Naive thymus-derived CD4-positive, alpha-beta T cell (primary cell): ENCODE measurements around the gene DLGAP5. TPM values are rescaled to one million over a fixed set of nuclear protein-coding genes. Genes with fewer than 3 reads are reported as not detected.

Experiments
- ATAC-seq: fragments of 150-1000 bp; cut with Tn5 transposase; 2 replicates; pipeline ENCODE4 v1.10.0; 2021; ENCODE audit warnings: mild to moderate bottlenecking, moderate library complexity
- CTCF ChIA-PET: fragments of 350-600 bp; sonication (Branson Sonifier 250); formaldehyde crosslinking; loops from one replicate; lab custom pipeline; 2021; ENCODE audit warnings: antibody characterized with exemption; lab: Charles Lee
- POLR2A ChIA-PET: fragments of 350-600 bp; sonication (Branson Sonifier 250); formaldehyde crosslinking; loops from one replicate; lab custom pipeline; 2021; ENCODE audit warnings: antibody characterized with exemption, inconsistent platforms; lab: Charles Lee
- DNase-seq, 9 donors: peaks; one replicate each; pipeline versions ENCODE4 v3.0.0 to v3.0.0-alpha.2; 2020 to 2022; ENCODE audit warnings: mixed read lengths in 1 of 9
- H3K27ac ChIP-seq: one replicate; pipeline ENCODE4 v1.7.0; 2013; ENCODE audit warnings: mild to moderate bottlenecking, low read depth, low read length, moderate library complexity
- H3K27me3 ChIP-seq, 2 donors: one replicate each; pipeline ENCODE4 v1.7.0; 2013; ENCODE audit warnings: low read length in 2 of 2, mild to moderate bottlenecking in 2 of 2, moderate library complexity in 2 of 2; ENCODE audit not compliant: control insufficient read depth in 2 of 2, insufficient read depth in 2 of 2
- H3K36me3 ChIP-seq, 3 experiments: 1 replicate in 2 of 3; 2 replicates in 1 of 3; pipeline ENCODE4 v1.7.0; 2013; ENCODE audit warnings: low read length in 3 of 3, mild to moderate bottlenecking in 3 of 3, moderate library complexity in 1 of 3; ENCODE audit not compliant: insufficient read depth in 3 of 3, control insufficient read depth in 2 of 3
- H3K4me1 ChIP-seq, 2 donors: one replicate each; pipeline ENCODE4 v1.7.0; 2013; ENCODE audit warnings: low read length in 2 of 2, mild to moderate bottlenecking in 2 of 2, moderate library complexity in 1 of 2; ENCODE audit not compliant: control insufficient read depth in 2 of 2, insufficient read depth in 2 of 2
- H3K4me3 ChIP-seq: 2 replicates; pipeline ENCODE4 v1.7.0; 2013; ENCODE audit warnings: mild to moderate bottlenecking, low read length
- H3K9me3 ChIP-seq, 3 experiments: 1 replicate in 2 of 3; 2 replicates in 1 of 3; pipeline ENCODE4 v1.7.0; 2013; ENCODE audit warnings: low read length in 3 of 3; ENCODE audit not compliant: control insufficient read depth in 2 of 3
- H3K27ac Mint-ChIP-seq, 9 donors: one replicate each; pipeline ENCODE4 v1.8.0; 2020 to 2022; ENCODE audit warnings: mixed read lengths in 9 of 9, mild to moderate bottlenecking in 8 of 9, moderate library complexity in 5 of 9, inconsistent platforms in 2 of 9
- H3K27me3 Mint-ChIP-seq, 5 donors: one replicate each; pipeline ENCODE4 v1.8.0; 2021 to 2022; ENCODE audit warnings: mixed read lengths in 5 of 5, mild to moderate bottlenecking in 1 of 5
- H3K36me3 Mint-ChIP-seq, 5 donors: one replicate each; pipeline ENCODE4 v1.8.0; 2020 to 2022; ENCODE audit warnings: mixed read lengths in 5 of 5, mild to moderate bottlenecking in 3 of 5, inconsistent platforms in 1 of 5
- H3K4me1 Mint-ChIP-seq, 7 donors: one replicate each; pipeline ENCODE4 v1.8.0; 2020 to 2022; ENCODE audit warnings: mixed read lengths in 7 of 7, mild to moderate bottlenecking in 3 of 7, inconsistent platforms in 1 of 7
- H3K4me3 Mint-ChIP-seq, 10 donors: one replicate each; pipeline ENCODE4 v1.8.0; 2020 to 2022; ENCODE audit warnings: mild to moderate bottlenecking in 10 of 10, mixed read lengths in 10 of 10, moderate library complexity in 6 of 10, inconsistent platforms in 2 of 10
- H3K9me3 Mint-ChIP-seq, 11 donors: one replicate each; pipeline ENCODE4 v1.8.0; 2020 to 2022; ENCODE audit warnings: mixed read lengths in 11 of 11, mild to moderate bottlenecking in 4 of 11, inconsistent platforms in 1 of 11, moderate library complexity in 1 of 11
- intact Hi-C, 2 donors: fragments of 100-400 bp; cut with micrococcal nuclease; formaldehyde crosslinking; loops; one replicate each; pipeline ENCODE4 v1.15.1; 2023
- polyA plus RNA-seq, 2 donors: library from polyadenylated mRNA; unstranded; fragments of 300-500 nt; fragmentation: Illumina TruSeq; gene quantifications; one replicate each; pipeline ENCODE4 v1.2.3, GENCODE V29; 2021
- total RNA-seq, 6 experiments: library from RNA in 5 of 6; stranded (reverse) in 5 of 6; gene quantifications; 1 replicate in 5 of 6; 2 replicates in 1 of 6; pipeline ENCODE4 v1.2.3 and lab custom pipeline; 2021 to 2026

Gene DLGAP5
- total and polyA plus RNA-seq, 7 experiments from 2014 or later = 0.49 to 46.7 TPM; not detected in 5

DNA sequence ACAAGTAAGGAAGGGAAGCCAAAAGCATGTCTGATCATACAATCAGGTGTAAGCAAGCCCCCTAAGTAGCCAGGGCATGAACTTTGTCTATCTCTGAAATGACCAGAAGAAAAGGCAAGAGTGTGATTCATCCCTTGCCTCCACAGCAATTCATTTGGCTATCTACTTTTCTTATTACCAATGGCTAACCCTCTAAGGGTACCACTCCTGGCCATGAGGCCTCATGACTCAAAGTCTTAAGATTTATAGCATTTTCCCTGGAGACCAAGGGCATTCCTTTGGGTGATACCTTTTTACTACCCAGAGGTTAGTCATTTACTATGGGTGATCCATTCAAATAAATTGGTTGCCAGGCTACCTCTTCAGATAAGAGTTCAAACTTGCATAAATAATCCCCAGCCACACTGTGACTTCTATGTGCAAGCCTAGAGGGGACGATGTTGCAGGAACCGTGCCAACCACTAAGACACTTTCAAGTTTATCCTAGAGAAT lies 63.9 kb downstream of the DLGAP5 start:
- Histone ChIP-seq H3K4me1 (peaks cover 0 to 13% of the 10 kb centered on the region in 2 donors), H3K4me3 (no peak overlapping the region), H3K27ac (no peak overlapping the region), H3K9me3 (no peaks in the 10 kb centered on the region), H3K36me3 (no peaks in the 10 kb centered on the region), H3K27me3 (no peaks in the 10 kb centered on the region)
- ATAC-seq (no peak), DNase-seq (no peak)
- intact Hi-C loops = no loop called here
- Mint-ChIP-seq H3K4me3 (peak overlapping the region in 1 of 10 donors; percentile 76), H3K27ac (no peak overlapping the region), H3K36me3 (peaks cover 0 to 10% (median 0%) of the 10 kb centered on the region in 5 donors), H3K9me3 (no peaks in the 10 kb centered on the region), H3K27me3 (peaks cover 17 to 50% (median 41%) of the 10 kb centered on the region in 5 donors), H3K4me1 (peaks cover 0 to 42% (median 8%) of the 10 kb centered on the region in 7 donors)
- POLR2A ChIA-PET = no interaction called here
- CTCF ChIA-PET = no interaction called here

- H3K4me3 Mint-ChIP-seq = no peak overlapping the region
- no peak overlapping the region for H3K4me3 ChIP-seq
- peaks cover 0 to 13% of the 10 kb centered on the region in 2 donors for H3K4me1 ChIP-seq
- H3K27ac Mint-ChIP-seq = no peak overlapping the region
- intact Hi-C loops = no loop called here
- H3K36me3 ChIP-seq = no peaks in the 10 kb centered on the region
- ATAC-seq (no peak), DNase-seq (no peak)
- H3K27me3 Mint-ChIP-seq = peaks cover 17 to 48% (median 37%) of the 10 kb centered on the region in 5 donors
- POLR2A ChIA-PET = no interaction called here
- CTCF ChIA-PET = interaction anchor here (0.6 kb wide), 1 partner anchor 34 kb away, joined by 3 read pairs; no protein-coding TSS in a partner anchor
- H3K9me3 Mint-ChIP-seq = no peaks in the 10 kb centered on the region
- peaks cover 0 to 39% (median 8%) of the 10 kb centered on the region in 7 donors for H3K4me1 Mint-ChIP-seq
- H3K9me3 ChIP-seq = no peaks in the 10 kb centered on the region
- peaks cover 0 to 10% (median 0%) of the 10 kb centered on the region in 5 donors for H3K36me3 Mint-ChIP-seq
- no peak overlapping the region for H3K27ac ChIP-seq
- H3K27me3 ChIP-seq = no peaks in the 10 kb centered on the region
Observed at GRCh38 chr14:55126932-55127459, 64.4 kb downstream of the DLGAP5 start.

DNA sequence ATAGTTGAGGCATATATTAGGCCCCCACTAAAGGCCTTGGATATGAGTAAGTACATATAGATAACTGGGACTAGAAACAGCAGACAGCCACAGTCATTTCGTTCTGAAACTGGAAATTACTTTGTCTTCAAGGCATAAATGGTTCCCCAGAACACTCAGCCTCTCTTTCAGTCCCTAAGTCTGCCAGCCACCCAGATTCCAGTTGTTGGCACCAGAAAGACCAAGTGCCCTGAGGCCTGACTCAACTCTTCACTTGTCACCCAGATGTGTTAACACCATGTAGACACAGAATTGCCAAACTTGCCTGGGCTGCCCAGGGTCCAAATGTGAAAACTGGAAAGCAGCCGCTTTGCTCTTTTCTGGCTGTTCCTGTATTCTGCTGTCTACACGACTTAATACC lies 65.4 kb downstream of the DLGAP5 start:
- no peak for DNase-seq
- Mint-ChIP-seq H3K4me3 (peak overlapping the region in 1 of 10 donors; percentile 16), H3K4me1 (peaks cover 0 to 30% (median 8%) of the 10 kb centered on the region in 7 donors), H3K9me3 (no peaks in the 10 kb centered on the region), H3K36me3 (peaks cover 0 to 2% (median 0%) of the 10 kb centered on the region in 5 donors), H3K27me3 (peaks cover 17 to 44% (median 28%) of the 10 kb centered on the region in 5 donors), H3K27ac (no peak overlapping the region)
- no peak for ATAC-seq
- intact Hi-C loops = no loop called here
- Histone ChIP-seq H3K27ac (no peak overlapping the region), H3K4me1 (peaks cover 0 to 13% of the 10 kb centered on the region in 2 donors), H3K4me3 (no peak overlapping the region), H3K27me3 (no peaks in the 10 kb centered on the region), H3K36me3 (no peaks in the 10 kb centered on the region), H3K9me3 (no peaks in the 10 kb centered on the region)
- POLR2A ChIA-PET = no interaction called here
- CTCF ChIA-PET = interaction anchor here (0.5 to 0.6 kb wide), 2 partner anchors 35 to 43 kb away, joined by 3 to 4 read pairs; no protein-coding TSS in a partner anchor

- Mint-ChIP-seq H3K27ac (no peak overlapping the region), H3K9me3 (no peaks in the 10 kb centered on the region), H3K27me3 (peaks cover 17 to 47% (median 24%) of the 10 kb centered on the region in 5 donors), H3K36me3 (peaks cover 0 to 2% (median 0%) of the 10 kb centered on the region in 5 donors), H3K4me1 (peaks cover 0 to 27% (median 8%) of the 10 kb centered on the region in 7 donors), H3K4me3 (peak overlapping the region in 1 of 10 donors; percentile 68)
- ChIA-PET CTCF (no interaction called here), POLR2A (no interaction called here)
- H3K27ac ChIP-seq = no peak overlapping the region
- intact Hi-C loops = no loop called here
- H3K4me1 ChIP-seq = peaks cover 0 to 13% of the 10 kb centered on the region in 2 donors
- H3K4me3 ChIP-seq = no peak overlapping the region
- H3K36me3 ChIP-seq = no peaks in the 10 kb centered on the region
- ATAC-seq (peak; percentile 65), DNase-seq (no peak)
- H3K27me3 ChIP-seq = no peaks in the 10 kb centered on the region
- H3K9me3 ChIP-seq = no peaks in the 10 kb centered on the region
Observed at GRCh38 chr14:55125403-55125802, 66.0 kb downstream of the DLGAP5 start.

DNA sequence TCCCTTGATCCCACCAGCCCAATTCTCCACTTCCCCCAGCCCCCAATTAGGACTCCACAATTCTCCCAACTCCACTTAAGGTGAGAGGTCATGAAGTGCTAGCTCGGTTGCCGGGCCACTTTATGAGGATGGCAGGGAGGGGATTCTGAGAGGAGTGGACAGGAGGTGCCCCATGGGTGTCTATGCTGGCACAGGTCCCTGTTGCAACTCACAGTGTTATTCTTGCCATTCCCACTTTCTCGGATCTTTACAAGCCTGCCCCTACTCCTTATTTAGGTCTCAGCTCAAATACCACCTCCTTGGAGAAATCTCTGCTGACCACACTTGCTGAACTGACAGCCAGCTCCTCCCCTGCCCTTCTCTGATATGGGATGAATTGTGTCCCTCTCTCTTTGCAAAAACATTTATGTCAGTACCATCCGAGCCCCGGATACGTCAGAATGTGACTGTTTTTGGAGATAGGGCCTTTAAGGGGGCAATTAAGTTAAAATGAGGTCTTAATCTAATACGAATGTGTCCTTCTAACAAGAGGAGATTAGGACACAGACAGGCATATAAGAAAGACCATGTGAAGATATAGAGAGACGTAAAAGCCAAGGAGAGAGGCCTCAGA lies 66.5 kb downstream of the DLGAP5 start:
- Histone ChIP-seq H3K9me3 (no peaks in the 10 kb centered on the region), H3K4me1 (peaks cover 0 to 11% of the 10 kb centered on the region in 2 donors), H3K27me3 (no peaks in the 10 kb centered on the region), H3K27ac (no peak overlapping the region), H3K36me3 (no peaks in the 10 kb centered on the region), H3K4me3 (no peak overlapping the region)
- CTCF ChIA-PET = interaction anchor here (0.8 kb wide), 1 partner anchor 28 kb away, joined by 3 read pairs; no protein-coding TSS in a partner anchor
- H3K36me3 Mint-ChIP-seq = no peaks in the 10 kb centered on the region
- H3K27me3 Mint-ChIP-seq = peaks cover 13 to 48% (median 20%) of the 10 kb centered on the region in 5 donors
- ATAC-seq = no peak
- POLR2A ChIA-PET = no interaction called here
- peaks cover 0 to 23% (median 6%) of the 10 kb centered on the region in 7 donors for H3K4me1 Mint-ChIP-seq
- peak overlapping the region in 1 of 10 donors; percentile 68 for H3K4me3 Mint-ChIP-seq
- no peak for DNase-seq
- intact Hi-C loops = no loop called here
- no peak overlapping the region for H3K27ac Mint-ChIP-seq
- H3K9me3 Mint-ChIP-seq = peaks cover 0 to 2% (median 0%) of the 10 kb centered on the region in 11 donors

DNA sequence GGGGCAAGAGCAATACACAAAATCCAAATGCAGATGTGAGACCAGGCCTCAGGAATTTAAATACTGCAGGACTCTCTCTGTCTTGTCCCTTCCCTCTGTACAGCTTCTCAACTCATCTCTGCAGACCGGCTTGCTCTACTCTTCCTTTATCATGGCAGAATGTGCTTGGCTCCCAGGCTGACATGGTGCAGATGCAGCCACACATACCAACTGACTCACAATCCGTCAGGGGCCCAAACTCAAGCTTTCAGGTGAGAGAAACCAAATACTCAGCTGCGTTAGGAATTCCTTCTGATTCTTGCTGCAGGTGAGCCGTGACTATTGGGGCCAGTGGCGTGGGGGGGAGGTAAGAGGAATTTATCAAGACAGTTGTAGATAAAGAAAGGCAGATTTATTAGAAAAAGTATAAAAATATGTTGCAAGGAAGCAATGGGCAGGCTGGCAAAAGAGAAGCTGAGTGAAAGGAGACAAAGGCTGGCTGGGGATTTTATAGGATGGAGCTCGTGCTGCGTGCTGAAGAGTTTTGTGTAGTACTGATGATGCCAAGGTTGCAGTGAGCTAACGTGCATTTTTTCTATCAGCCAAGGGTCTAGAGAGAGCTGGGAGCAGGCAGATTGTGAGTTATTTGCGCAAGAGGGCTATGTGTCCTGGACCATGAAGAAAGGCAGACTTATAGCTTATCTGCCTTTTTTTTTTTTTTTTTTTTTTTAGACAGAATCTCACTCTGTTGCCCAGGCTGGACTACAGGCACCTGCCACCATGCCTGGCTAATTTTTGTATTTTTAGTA lies 67.3 kb downstream of the DLGAP5 start:
- CTCF ChIA-PET = interaction anchor here (0.8 kb wide), 1 partner anchor 29 kb away, joined by 3 read pairs; no protein-coding TSS in a partner anchor
- peaks cover 0 to 25% (median 6%) of the 10 kb centered on the region in 7 donors for H3K4me1 Mint-ChIP-seq

More for the DNA sequence above, 67.3 kb downstream of the DLGAP5 start:
- H3K4me3 ChIP-seq = no peak overlapping the region
- Mint-ChIP-seq H3K27me3 (peaks cover 13 to 52% (median 19%) of the 10 kb centered on the region in 5 donors), H3K27ac (no peak overlapping the region), H3K9me3 (peaks cover 0 to 2% (median 0%) of the 10 kb centered on the region in 11 donors), H3K36me3 (no peaks in the 10 kb centered on the region), H3K4me3 (no peak overlapping the region)
- H3K27me3 ChIP-seq = no peaks in the 10 kb centered on the region
- no peak for DNase-seq
- peaks cover 0 to 8% of the 10 kb centered on the region in 2 donors for H3K4me1 ChIP-seq
- no peaks in the 10 kb centered on the region for H3K9me3 ChIP-seq
- no peak overlapping the region for H3K27ac ChIP-seq
- intact Hi-C loops = no loop called here
- POLR2A ChIA-PET = no interaction called here
- ATAC-seq = no peak
- H3K36me3 ChIP-seq = no peaks in the 10 kb centered on the region
